ENCODE data around the gene SMARCC1. TPM values are rescaled to one million over a fixed set of nuclear protein-coding genes. Genes with fewer than 3 reads are reported as not detected.

The SMARCC1 gene
- total RNA-seq, 1 donor from 2014 or later, result 53.9 TPM

DNA sequence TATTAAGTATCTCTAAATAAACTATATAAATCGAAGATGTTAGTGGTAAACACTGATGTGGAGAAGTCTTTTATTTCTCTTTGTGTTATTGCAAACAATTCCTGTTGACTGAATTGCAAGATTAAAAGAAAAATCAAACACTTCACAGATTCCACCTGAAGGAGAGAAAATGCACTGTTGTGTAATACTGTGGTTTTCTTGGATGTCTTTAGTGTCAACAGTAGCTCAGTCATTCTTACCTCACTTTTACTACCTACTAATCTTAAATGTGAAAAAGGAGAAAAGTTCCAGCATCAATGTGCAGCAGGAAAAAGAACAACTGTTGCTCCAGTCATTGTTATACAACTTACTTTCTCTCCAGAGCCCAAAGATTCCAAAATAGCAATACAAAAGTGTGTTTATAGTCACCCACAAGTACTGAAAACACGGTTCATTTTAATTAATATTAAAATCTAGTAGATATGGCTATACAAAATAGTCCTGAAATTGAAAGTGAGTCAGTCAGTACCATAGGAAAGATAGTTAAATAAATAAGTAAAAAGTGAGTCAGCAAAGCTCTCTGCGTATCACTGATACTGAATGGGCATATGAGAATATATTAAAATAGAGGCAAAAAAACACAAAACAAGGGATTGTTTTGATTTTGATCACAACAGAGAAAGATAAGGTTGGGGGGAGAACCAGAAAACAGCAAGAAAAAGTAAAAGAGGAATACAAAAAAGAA lies 112.5 kb downstream of the SMARCC1 start:
- no peak overlapping the region for H3K27ac ChIP-seq
- DNase-seq (no peak), ATAC-seq (peak in 1 of 2 donors; percentile 70)
- H3K9me3 ChIP-seq, result no peaks in the 10 kb centered on the region
- intact Hi-C loops (cut with DNase I), result no loop called here
- H3K4me3 ChIP-seq, result no peak overlapping the region
- TF ChIP-seq, protein P1, sequence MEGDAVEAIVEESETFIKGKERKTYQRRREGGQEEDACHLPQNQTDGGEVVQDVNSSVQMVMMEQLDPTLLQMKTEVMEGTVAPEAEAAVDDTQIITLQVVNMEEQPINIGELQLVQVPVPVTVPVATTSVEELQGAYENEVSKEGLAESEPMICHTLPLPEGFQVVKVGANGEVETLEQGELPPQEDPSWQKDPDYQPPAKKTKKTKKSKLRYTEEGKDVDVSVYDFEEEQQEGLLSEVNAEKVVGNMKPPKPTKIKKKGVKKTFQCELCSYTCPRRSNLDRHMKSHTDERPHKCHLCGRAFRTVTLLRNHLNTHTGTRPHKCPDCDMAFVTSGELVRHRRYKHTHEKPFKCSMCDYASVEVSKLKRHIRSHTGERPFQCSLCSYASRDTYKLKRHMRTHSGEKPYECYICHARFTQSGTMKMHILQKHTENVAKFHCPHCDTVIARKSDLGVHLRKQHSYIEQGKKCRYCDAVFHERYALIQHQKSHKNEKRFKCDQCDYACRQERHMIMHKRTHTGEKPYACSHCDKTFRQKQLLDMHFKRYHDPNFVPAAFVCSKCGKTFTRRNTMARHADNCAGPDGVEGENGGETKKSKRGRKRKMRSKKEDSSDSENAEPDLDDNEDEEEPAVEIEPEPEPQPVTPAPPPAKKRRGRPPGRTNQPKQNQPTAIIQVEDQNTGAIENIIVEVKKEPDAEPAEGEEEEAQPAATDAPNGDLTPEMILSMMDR (IDR thresholded peaks at IDR 0.05), result no peak
- H3K36me3 ChIP-seq, result peaks cover 47% of the 10 kb centered on the region
- H3K4me1 ChIP-seq, result no peaks in the 10 kb centered on the region
- no peaks in the 10 kb centered on the region for H3K27me3 ChIP-seq (ENCODE audit: low read depth)

DNA sequence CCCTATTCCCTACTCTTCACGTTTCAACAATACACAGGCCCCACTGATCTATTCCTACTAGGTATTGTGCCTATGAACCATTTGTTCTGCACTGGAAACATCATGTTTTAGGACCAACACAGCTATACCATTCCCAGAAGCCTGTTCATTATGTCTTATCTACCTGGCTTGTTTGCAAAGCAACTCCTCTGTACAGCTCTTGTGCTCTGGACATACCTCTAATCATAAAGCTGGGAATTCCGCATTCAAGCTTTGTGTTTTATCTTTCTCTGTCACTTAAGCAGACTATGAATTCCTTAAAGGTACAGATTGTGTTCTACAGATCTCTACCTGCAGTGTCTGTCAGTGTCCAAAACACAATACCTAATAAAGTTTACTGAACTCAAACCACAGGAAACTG lies 115.6 kb downstream of the SMARCC1 start:
- no peaks in the 10 kb centered on the region for H3K4me1 ChIP-seq
- H3K27ac ChIP-seq, result no peak overlapping the region
- intact Hi-C loops (cut with DNase I), result no loop called here
- H3K36me3 ChIP-seq, result peaks cover 40% of the 10 kb centered on the region
- no peak overlapping the region for H3K4me3 ChIP-seq
- ATAC-seq (no peak), DNase-seq (no peak)
- H3K27me3 ChIP-seq (ENCODE audit: low read depth), result no peaks in the 10 kb centered on the region
- TF ChIP-seq, protein P1 (IDR thresholded peaks at IDR 0.05), result no peak
- no peaks in the 10 kb centered on the region for H3K9me3 ChIP-seq

DNA sequence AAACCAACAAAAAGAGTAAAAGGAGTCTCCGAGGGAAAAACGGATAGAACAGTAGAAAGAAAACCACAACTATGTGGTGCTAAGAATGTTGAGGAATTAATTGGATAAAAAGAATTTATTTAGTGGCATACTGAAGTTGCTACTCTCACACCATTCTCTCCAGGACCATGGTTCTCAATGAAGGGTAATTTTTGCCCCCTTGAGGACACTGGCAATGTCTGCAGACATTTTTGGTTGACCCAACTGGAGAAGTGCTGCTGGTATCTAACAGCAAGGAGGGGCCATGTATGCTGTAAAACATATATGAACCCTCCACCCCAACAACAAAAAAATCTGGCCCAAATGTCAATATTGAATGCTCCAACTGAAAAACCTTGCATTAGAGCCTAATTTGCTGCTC lies 117.2 kb downstream of the SMARCC1 start:
- Histone ChIP-seq H3K9me3 (no peaks in the 10 kb centered on the region), H3K27ac (no peak overlapping the region), H3K27me3 (ENCODE audit: low read depth) (no peaks in the 10 kb centered on the region), H3K4me3 (no peak overlapping the region), H3K4me1 (no peaks in the 10 kb centered on the region), H3K36me3 (peaks cover 33% of the 10 kb centered on the region)
- TF ChIP-seq, protein P1 (IDR thresholded peaks at IDR 0.05), result no peak
- ATAC-seq (peak in 1 of 2 donors; percentile 56), DNase-seq (no peak)
- intact Hi-C loops (cut with DNase I), result no loop called here

DNA sequence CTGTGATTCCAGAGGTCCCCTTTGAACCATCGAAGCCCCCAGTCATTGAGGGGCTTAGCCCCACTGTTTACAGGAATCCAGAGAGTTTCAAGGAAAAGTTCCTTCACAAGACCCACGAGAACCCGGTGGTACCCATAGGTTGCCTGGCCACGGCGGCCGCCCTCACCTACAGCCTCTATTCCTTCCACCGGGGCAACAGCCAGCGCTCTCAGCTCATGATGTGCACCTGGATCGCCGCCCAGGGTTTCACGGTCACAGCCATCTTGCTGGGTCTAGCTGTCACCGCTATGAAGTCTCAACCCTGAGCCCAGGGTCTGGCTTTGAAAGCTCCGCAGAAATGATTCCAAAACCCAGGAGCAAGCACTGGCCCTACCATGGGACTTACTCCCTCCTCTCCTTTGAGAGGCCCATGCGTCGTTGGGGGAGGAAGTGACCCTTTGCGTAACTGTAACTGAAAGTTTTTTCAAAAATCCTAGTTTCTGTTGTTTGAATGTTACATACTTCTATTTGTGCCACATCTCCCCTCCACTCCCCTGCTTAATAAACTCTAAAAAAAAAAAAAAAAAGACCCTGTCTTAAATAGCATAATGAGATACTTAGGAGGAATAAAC lies 118.0 kb downstream of the SMARCC1 start:
- H3K9me3 ChIP-seq, result no peaks in the 10 kb centered on the region
- DNase-seq (no peak), ATAC-seq (no peak)
- no peak overlapping the region for H3K4me3 ChIP-seq
- intact Hi-C loops (cut with DNase I), result no loop called here
- H3K27ac ChIP-seq, result no peak overlapping the region
- TF ChIP-seq, protein P1 (IDR thresholded peaks at IDR 0.05), result no peak
- no peaks in the 10 kb centered on the region for H3K4me1 ChIP-seq
- peaks cover 33% of the 10 kb centered on the region for H3K36me3 ChIP-seq
- no peaks in the 10 kb centered on the region for H3K27me3 ChIP-seq (ENCODE audit: low read depth)

DNA sequence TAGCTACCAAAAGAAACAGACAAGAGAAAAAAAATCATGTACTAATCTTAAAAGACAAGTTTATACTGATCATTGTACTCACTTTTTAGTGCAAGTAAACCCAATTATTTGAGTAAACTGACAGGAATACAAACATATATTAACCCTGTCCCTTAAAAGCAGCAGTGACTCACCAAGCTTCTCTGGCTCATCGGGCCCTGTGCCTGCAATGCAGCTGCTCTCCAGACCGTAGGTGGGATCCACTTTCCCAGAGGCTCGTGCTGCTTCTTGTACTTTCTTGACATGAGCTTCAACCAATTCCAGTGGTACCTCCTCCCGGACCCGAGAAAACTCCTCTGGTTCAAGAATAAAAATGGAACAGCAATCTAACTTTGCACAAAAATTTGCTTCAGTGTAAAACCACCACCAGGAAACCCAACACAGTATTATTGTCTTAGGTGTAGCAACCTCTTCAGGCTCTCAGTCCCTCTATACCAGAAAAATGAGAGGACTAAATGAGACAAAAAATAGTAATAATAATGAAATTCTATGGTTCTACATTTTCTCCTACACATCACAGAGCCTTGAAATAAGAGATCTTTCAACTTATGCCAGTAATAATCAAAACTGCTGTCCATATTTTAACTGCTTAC lies 120.5 kb downstream of the SMARCC1 start:
- Histone ChIP-seq H3K36me3 (peaks cover 28% of the 10 kb centered on the region), H3K27me3 (ENCODE audit: low read depth) (no peaks in the 10 kb centered on the region), H3K27ac (no peak overlapping the region), H3K4me1 (no peaks in the 10 kb centered on the region), H3K9me3 (no peaks in the 10 kb centered on the region), H3K4me3 (no peak overlapping the region)
- no peak for DNase-seq
- intact Hi-C loops (cut with DNase I), result no loop called here
- TF ChIP-seq, protein P1 (IDR thresholded peaks at IDR 0.05), result no peak
- no peak for ATAC-seq

All from lower lobe of right lung (tissue), 2 donors.